Stimulated activated CD8-positive, alpha-beta memory T cell treated with anti-CD3 and anti-CD28 coated beads, Interleukin-15, amount 100 ng/mL, for 24 hours (primary cell): ENCODE data around the gene RAB11FIP4.

Source experiments
- DNase-seq: peaks from one replicate; pipeline ENCODE4 v3.0.0-alpha.2; 2020; ENCODE audit warnings: low read depth

The RAB11FIP4 gene

GRCh38 chr17:31570951-31571892 lies 179.7 kb downstream of the RAB11FIP4 start:
- DNase-seq: no peak

GRCh38 chr17:31572341-31572740 lies 180.9 kb downstream of the RAB11FIP4 start:
- no peak for DNase-seq

DNA sequence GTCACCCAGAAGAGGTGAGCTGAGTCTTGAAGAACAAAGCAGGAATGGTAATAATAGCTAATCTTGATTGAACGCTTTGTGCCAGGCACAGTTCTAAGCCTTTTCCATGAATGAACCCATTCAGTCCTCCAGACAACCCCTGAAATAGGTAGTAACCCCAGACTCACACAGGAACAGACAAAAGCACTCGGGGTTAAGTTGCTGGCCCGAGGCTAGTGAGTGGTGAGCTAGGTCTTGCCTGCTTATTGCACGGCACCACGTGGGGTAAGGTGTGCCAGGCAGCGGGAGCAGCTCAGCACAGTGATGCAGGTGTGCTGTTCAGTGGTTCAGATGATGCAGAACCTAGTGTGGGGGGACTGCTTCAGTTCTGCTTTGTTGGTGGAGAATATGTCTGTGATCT lies 181.6 kb downstream of the RAB11FIP4 start:
- DNase-seq: no peak

DNA sequence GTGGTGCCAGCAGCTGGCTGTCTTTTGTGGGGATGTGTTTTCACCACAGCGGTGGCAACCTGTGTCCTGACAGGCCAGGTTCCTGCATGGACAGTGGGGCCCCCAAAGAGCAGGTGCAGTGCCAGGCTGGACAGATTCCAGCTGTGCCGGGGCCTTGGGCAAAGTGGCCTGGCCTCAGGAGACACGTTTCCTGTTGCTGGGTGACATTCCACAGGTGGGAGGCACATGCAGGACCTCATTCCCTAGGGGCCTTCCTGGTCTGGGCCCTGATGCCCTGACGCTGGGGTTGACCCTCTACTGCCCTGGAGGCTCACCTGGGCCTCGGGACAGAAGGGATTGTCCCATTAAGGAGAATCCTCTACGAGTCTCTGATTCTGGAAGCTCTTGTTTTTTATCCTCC lies 182.4 kb downstream of the RAB11FIP4 start:
- no peak for DNase-seq

DNA sequence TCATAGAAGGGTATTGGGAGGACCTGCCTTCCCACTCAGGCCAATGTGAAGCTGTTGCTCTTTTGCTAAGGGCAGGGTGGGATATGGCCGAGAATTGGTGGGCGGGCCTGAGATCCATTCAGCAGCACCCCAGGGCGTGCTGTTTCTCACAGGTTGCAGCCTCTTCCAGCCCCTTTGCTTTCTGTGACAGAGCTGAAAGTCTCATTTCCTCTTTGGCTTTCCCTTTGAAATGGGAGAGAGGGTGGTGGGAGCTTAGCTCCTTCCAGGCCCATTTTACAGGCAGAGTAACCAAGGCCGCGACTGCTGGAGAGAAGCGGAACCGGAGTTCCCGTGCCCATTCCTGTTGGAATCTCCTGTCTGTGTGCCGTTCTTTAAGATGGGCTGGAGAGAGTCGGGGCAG lies 183.0 kb downstream of the RAB11FIP4 start:
- DNase-seq: no peak

- DNase-seq: no peak
Measured at GRCh38 chr17:31575043-31575442, 183.6 kb downstream of the RAB11FIP4 start.

GRCh38 chr17:31579265-31579664 lies 187.8 kb downstream of the RAB11FIP4 start:
- DNase-seq: no peak

DNA sequence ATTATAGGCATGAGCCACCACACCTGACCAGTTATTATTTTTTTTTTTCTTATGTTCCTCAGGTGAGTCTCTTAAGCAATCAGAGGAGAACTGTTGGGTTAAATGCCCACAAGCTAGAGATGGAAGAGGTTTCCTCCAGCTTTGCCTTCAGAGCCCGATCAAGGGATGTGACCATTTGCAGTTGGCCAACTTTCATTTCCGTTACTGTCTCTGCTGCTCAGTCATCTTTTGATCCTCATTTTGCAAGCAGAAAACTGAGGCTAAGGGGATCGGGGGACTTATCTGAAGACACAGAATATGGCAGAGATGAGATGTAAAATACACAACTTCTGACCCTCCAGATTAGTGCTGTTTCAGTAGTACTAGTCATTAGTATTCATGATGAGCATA lies 188.8 kb downstream of the RAB11FIP4 start:
- no peak for DNase-seq

DNA sequence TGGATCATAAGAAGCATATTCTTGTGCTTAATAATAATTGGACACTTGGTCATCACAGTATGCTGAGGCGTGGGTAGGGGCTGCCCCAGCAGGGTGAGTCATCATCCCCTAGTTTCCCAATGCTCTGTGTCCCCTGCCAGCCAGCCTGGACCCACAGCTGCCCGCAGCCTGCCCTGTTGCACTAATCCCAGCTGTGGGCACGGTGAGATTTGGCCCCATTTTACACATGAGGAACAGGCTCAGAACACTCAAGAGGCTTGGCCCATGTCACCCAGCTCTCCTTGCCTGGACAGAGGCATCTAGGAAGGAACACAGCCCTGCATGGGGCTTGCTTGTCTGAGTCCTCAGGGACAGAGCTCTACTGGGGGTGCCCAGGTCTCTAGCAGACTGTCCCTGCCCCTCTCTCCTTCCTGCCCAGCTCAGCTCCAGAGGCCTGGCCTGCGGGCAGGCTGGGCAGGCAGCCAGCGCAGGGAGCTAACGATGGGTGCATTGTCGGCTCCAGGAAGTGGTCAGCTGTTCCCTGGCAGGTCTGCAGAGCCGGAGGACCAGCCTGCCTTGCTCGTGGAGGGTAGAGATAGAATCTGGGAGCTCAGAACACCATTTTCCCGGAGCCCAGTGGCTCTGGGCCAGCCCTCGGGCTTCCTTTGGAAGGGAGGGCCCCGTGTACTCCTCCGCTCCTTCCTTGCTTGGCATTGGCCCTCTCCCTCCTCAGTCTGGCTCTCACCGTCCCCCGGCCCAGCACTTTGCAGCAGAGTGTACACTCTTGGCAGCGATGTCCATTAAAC lies 189.4 kb downstream of the RAB11FIP4 start:
- no peak for DNase-seq

GRCh38 chr17:31581491-31581890 lies 190.0 kb downstream of the RAB11FIP4 start:
- no peak for DNase-seq

DNA sequence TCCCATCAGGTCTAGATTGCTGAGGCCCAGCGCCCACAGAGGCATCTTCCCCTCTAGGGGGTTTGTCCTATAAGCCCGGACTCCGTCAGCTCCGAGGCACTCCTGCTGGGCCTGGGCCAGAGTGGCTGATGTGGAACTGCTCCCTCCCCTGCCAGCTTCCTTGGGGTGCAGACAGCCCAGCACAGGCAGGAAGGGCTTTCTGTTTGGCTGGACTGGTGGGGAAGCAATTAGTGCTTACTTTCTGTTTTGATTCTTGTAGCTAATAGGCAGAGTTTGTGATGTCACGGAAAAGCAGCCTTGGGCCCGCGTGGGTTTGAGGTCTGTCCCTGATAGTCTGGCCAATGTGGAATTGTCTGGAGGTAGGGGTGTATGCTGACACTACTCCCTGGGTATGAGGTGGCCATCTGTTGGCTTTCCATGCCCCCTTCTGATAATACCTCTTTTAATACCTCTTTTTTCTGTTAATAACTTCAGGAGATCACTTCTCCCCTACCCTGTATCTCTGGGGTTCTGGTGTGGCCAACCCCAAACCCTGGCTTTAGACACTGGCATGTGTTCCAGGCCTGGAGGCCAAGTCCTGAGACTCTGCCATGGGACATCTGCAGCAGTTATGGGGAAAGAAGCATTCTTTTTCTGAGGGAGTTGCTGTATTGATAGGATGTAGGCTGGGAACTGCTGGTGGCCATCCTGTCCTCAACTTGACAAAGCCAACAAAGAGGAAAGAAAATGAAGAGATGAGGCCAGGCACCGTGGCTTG lies 190.9 kb downstream of the RAB11FIP4 start:
- no peak for DNase-seq

GRCh38 chr17:31583772-31584356 lies 192.4 kb downstream of the RAB11FIP4 start:
- no peak for DNase-seq

GRCh38 chr17:31584438-31585279 lies 193.2 kb downstream of the RAB11FIP4 start:
- no peak for DNase-seq

DNA sequence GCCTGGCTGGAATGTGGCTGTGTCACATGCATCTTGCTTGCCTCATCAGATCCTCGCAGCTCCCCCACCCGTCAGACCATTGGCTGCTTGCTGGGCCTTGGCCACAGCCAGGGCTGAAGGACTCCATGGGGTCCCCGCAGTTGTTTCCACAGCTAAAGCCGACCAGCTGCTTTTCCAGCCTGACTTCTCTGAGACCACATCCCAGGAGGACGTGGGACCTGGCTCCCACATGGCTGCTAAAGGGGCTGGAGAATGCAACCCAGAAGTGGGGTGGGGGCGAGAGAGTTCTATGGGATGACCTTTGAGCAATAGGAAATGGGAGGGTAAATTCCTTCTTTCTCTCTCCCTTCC lies 193.8 kb downstream of the RAB11FIP4 start:
- no peak for DNase-seq

GRCh38 chr17:31586946-31587345 lies 195.5 kb downstream of the RAB11FIP4 start:
- no peak for DNase-seq

GRCh38 chr17:31587462-31587861 lies 196.0 kb downstream of the RAB11FIP4 start:
- no peak for DNase-seq
